ENCODE measurements around the gene TBX2. TPM values are rescaled to one million over a fixed set of nuclear protein-coding genes. Genes with fewer than 3 reads are reported as not detected.

The TBX2 gene
- total and polyA plus RNA-seq, 2 of the 4 experiments (the other 2 are of a cell fraction) = 20.1 to 64.1 TPM

DNA sequence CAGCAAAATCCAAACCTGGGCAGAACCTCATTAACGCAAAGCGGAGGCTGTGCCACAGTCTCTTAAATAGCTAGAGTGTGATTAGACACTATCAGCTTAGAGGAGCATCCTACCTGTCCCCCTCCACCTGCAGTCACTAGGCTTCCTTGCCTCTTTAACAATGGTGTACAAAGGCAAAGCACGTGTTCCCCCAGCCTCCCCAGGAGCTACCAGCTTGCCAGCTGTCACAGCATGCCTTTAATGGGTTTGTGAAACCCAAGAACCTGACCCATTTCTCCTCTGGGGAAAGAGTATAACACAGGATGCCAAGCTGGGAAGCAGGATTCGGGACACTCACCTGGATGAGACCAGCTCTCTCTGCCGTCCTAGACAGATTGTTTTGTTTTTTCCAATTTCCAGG lies 37.2 kb upstream of the TBX2 start:
- POLR2A ChIA-PET (ENCODE audit: unreplicated experiment) = no interaction called here
- H3K9ac ChIP-seq (ENCODE audit: low read depth, low read length) = no peak overlapping the region
- H2BK120ac ChIP-seq (ENCODE audit: low read depth, low read length) = no peak overlapping the region
- no peak overlapping the region for H3K14ac ChIP-seq (replicated peaks; ENCODE audit: low read depth, low read length)
- in situ Hi-C loops (cut with MboI; ENCODE audit: low sequenced_read_pairs) (no loop called here), intact Hi-C loops (cut with micrococcal nuclease) (no loop called here), dilution Hi-C loops (cut with HindIII; ENCODE audit: low sequenced_read_pairs, unreplicated experiment) (no loop called here)
- TF ChIP-seq BHLHE40 (IDR thresholded peaks at IDR 0.05; ENCODE audit: low read depth, low read length) = no peak
- TF ChIP-seq, protein P1, sequence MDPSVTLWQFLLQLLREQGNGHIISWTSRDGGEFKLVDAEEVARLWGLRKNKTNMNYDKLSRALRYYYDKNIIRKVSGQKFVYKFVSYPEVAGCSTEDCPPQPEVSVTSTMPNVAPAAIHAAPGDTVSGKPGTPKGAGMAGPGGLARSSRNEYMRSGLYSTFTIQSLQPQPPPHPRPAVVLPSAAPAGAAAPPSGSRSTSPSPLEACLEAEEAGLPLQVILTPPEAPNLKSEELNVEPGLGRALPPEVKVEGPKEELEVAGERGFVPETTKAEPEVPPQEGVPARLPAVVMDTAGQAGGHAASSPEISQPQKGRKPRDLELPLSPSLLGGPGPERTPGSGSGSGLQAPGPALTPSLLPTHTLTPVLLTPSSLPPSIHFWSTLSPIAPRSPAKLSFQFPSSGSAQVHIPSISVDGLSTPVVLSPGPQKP (IDR thresholded peaks at IDR 0.05; ENCODE audit: borderline replicate concordance, low read depth, low read length) = no peak
- TF ChIP-seq FOS (IDR thresholded peaks at IDR 0.05; ENCODE audit: low read depth, low read length) = no peak
- no peak for TF ChIP-seq CEBPB (IDR thresholded peaks at IDR 0.05; ENCODE audit: low read depth, low read length)
- TF ChIP-seq MAFK (IDR thresholded peaks at IDR 0.05; ENCODE audit: low read depth, low read length) = no peak
- TF ChIP-seq CHD1 (IDR thresholded peaks at IDR 0.05; ENCODE audit: low read depth, low read length) = no peak
- TF ChIP-seq RCOR1 (IDR thresholded peaks at IDR 0.05; ENCODE audit: insufficient replicate concordance, low read length) = no peak
- TF ChIP-seq RFX5 (IDR thresholded peaks at IDR 0.05; ENCODE audit: low read depth, low read length) = no peak
- no peak for TF ChIP-seq SMC3 (IDR thresholded peaks at IDR 0.05; ENCODE audit: low read depth, low read length)
- TF ChIP-seq, protein P2, sequence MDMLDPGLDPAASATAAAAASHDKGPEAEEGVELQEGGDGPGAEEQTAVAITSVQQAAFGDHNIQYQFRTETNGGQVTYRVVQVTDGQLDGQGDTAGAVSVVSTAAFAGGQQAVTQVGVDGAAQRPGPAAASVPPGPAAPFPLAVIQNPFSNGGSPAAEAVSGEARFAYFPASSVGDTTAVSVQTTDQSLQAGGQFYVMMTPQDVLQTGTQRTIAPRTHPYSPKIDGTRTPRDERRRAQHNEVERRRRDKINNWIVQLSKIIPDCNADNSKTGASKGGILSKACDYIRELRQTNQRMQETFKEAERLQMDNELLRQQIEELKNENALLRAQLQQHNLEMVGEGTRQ (IDR thresholded peaks at IDR 0.05; ENCODE audit: low read depth, low read length) = no peak
- no peak for TF ChIP-seq MXI1 (IDR thresholded peaks at IDR 0.05; ENCODE audit: borderline replicate concordance, low read depth, low read length)
- H2BK20ac ChIP-seq (ENCODE audit: low read depth, low read length) = no peak overlapping the region
- peaks cover 5% of the 10 kb centered on the region for H3K4me1 ChIP-seq (ENCODE audit: control insufficient read depth, insufficient read depth, low read length)
- peak overlapping the region; percentile 53; the same call in 2 of the 3 replicates for H2BK15ac ChIP-seq (ENCODE audit: low read depth, low read length)
- no peak overlapping the region for H3K56ac ChIP-seq (ENCODE audit: extremely low read depth, insufficient read depth, low read length)
- H3K79me1 ChIP-seq (ENCODE audit: low read depth in 1 of 2, low read length in 2 of 2) = no peaks in the 10 kb centered on the region
- H3K9me1 ChIP-seq (ENCODE audit: insufficient read depth, low read length) = peaks cover 5% of the 10 kb centered on the region; the same call in 1 of the 2 replicates
- H4K20me1 ChIP-seq (ENCODE audit: insufficient read depth, low read length) = no peaks in the 10 kb centered on the region
- H3K36me3 ChIP-seq (ENCODE audit: control insufficient read depth, insufficient read depth, low read length) = no peaks in the 10 kb centered on the region
- no peaks in the 10 kb centered on the region for H3K27me3 ChIP-seq (ENCODE audit: control insufficient read depth, insufficient read depth, low read length)
- peaks cover 4% of the 10 kb centered on the region; the same call in 1 of the 2 replicates for H3K9me3 ChIP-seq (ENCODE audit: control insufficient read depth, insufficient read depth, low read length)
- H3K4me2 ChIP-seq (ENCODE audit: low read depth, low read length) = no peak overlapping the region
- no peak overlapping the region for H3K23ac ChIP-seq (ENCODE audit: low read depth, low read length)
- no peak overlapping the region for H3K4ac ChIP-seq (ENCODE audit: low read depth, low read length)
- CTCF ChIA-PET = interaction anchor here (0.6 kb wide), 1 partner anchor 110 kb away, joined by 3 read pairs; no protein-coding TSS in a partner anchor
- H4K5ac ChIP-seq (ENCODE audit: low read depth, low read length) = no peak overlapping the region
- WGBS, 2 experiments (ENCODE audit: extremely low coverage in 2 of 2, insufficient read length in 1 of 2) = 83% methylated on average over 1 of the region's 5 CpGs; no CpG with 5 or more reads in 1 of the 2 experiments
- no peak for ATAC-seq (ENCODE audit: low read depth)
- BruUV-seq (replicated peaks) = no TSS peak
- H4K8ac ChIP-seq (ENCODE audit: low read depth in 2 of 2, low read length in 2 of 2) = no peak overlapping the region
- no peak overlapping the region for H2AFZ ChIP-seq (replicated peaks; ENCODE audit: low read length, poor library complexity)
- no peak for DNase-seq
- H3K18ac ChIP-seq (ENCODE audit: low read depth, low read length) = no peak overlapping the region
- H3K4me3 ChIP-seq (ENCODE audit: insufficient read depth, low read depth, low read length) = no peak overlapping the region
- H4K91ac ChIP-seq (ENCODE audit: insufficient read depth, low read depth, low read length) = no peak overlapping the region; the same call in 1 of the 2 replicates
- no peak overlapping the region for H2BK5ac ChIP-seq (ENCODE audit: low read depth, low read length, poor library complexity, severe bottlenecking)
- H2AK9ac ChIP-seq (replicated peaks; ENCODE audit: low read depth, low read length, poor library complexity) = no peak overlapping the region
- H2AK5ac ChIP-seq (ENCODE audit: low read depth, low read length) = 0 out of 2 replicates have a peak overlapping the region, but pooled peaks have one; percentile 20
- no peak overlapping the region for H3K27ac ChIP-seq (ENCODE audit: insufficient read depth, low read length)
